Measurements from ENCODE around the gene STN1.

GRCh38 chr10:103847909-103848468 lies 70.0 kb downstream of the STN1 start:
- no peak for TF ChIP-seq CTCF (IDR thresholded peaks at IDR 0.05)
- no peak for TF ChIP-seq POLR2A (IDR thresholded peaks at IDR 0.05)
